SU-DHL-6 (cell line): Measurements from ENCODE around the gene PRTN3.

Experiments
- H2AFZ ChIP-seq: fragments of 200-600 bp; sonication (generic); 2 replicates; pipeline ENCODE4 v1.6.1; 2014; ENCODE audit warnings: low read depth, mild to moderate bottlenecking, moderate library complexity, mixed read lengths, antibody characterized with exemption, low read length; ENCODE audit not compliant: severe bottlenecking
- H3F3A ChIP-seq: fragments of 200-600 bp; shearing (Covaris generic); 2 replicates; pipeline ENCODE4 v1.6.0; 2016; ENCODE audit warnings: antibody characterized with exemption, mild to moderate bottlenecking; ENCODE audit not compliant: insufficient read depth
- H3K27ac ChIP-seq: fragments of 200-600 bp; sonication (generic); 2 replicates; pipeline ENCODE4 v1.5.1; 2016; ENCODE audit warnings: low read depth, mild to moderate bottlenecking, low read length, moderate library complexity, mixed read lengths
- H3K27me3 ChIP-seq: fragments of 200-600 bp; sonication (generic), shearing (Covaris generic); 2 replicates; pipeline ENCODE4 v1.6.0; 2014; ENCODE audit warnings: mild to moderate bottlenecking, low read length
- H3K36me3 ChIP-seq: fragments of 200-600 bp; sonication (generic); 2 replicates; pipeline ENCODE4 v1.6.1; 2014; ENCODE audit warnings: mild to moderate bottlenecking, low read length, mixed read lengths
- H3K4me2 ChIP-seq: fragments of 300-600, 200-600 bp; shearing (Covaris generic), sonication (generic); 2 replicates; pipeline ENCODE4 v1.6.0; 2014; ENCODE audit warnings: low read length, low read depth, mild to moderate bottlenecking; ENCODE audit not compliant: poor library complexity, severe bottlenecking
- H3K4me3 ChIP-seq: fragments of 200-600 bp; sonication (generic); 2 replicates; pipeline ENCODE4 v1.5.1; 2014; ENCODE audit warnings: antibody characterized with exemption, low read length, mild to moderate bottlenecking, mixed read lengths; ENCODE audit not compliant: insufficient read depth, poor library complexity, severe bottlenecking
- H3K79me2 ChIP-seq: fragments of 200-600 bp; sonication (generic); 2 replicates; pipeline ENCODE4 v1.6.1; 2014; ENCODE audit warnings: mild to moderate bottlenecking, low read length, moderate library complexity; ENCODE audit not compliant: insufficient read depth
- H3K9ac ChIP-seq: fragments of 200-600 bp; sonication (generic); 2 replicates; pipeline ENCODE4 v1.7.0; 2014; ENCODE audit warnings: mild to moderate bottlenecking, low read length
- H3K9me2 ChIP-seq: fragments of 200-600 bp; sonication (generic); replicated peaks from 2 replicates; pipeline ENCODE4 v1.6.1; 2014; ENCODE audit warnings: low read length; ENCODE audit not compliant: insufficient read depth
- H3K9me3 ChIP-seq: fragments of 200-600 bp; sonication (generic); 2 replicates; pipeline ENCODE4 v1.6.1; 2014; ENCODE audit warnings: low read length, mixed read lengths; ENCODE audit not compliant: insufficient read depth
- H4K20me1 ChIP-seq: fragments of 200-600 bp; sonication (generic); 2 replicates; pipeline ENCODE4 v1.6.1; 2014; ENCODE audit warnings: low read depth, mild to moderate bottlenecking, antibody characterized with exemption, low read length, moderate library complexity, mixed read lengths
- EZH2phosphoT487 ChIP-seq: fragments of 200-600 bp; sonication (generic), shearing (Covaris generic); conservative IDR thresholded peaks from 2 replicates; pipeline ENCODE4 v1.6.1; 2018; ENCODE audit warnings: mild to moderate bottlenecking, antibody characterized with exemption, low read length, moderate library complexity, mixed read lengths
- TF ChIP-seq, protein P1 (sequence below): fragments of 200-600 bp; sonication (generic); IDR thresholded peaks from one replicate; pipeline ENCODE4 v1.5.1; 2017; ENCODE audit warnings: antibody characterized with exemption, mild to moderate bottlenecking, low read length, moderate library complexity; ENCODE audit not compliant: insufficient read depth, poor library complexity, severe bottlenecking

PRTN3 gene

DNA sequence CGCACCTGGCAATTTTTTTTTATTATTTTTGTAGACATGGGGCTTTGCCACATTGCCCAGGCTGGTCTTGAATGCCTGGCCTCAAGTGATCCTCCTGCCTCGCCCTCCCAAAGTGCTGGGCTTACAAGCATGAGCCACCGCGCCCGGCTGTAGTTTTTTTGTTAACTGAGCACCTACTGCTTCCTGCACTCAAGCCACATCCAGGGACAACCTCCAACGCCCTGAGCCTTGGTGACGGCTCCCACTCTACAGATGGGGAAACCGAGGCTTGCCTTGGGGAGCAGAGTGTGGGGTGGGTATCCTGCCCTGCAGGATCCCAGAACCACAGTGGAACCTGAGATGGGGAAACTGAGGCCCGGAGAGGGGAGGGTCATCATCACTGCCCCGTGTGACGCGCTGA, 14.3 kb downstream of the PRTN3 start:
- no peaks in the 10 kb centered on the region for H3K9me3 ChIP-seq
- no peak overlapping the region for H3K27ac ChIP-seq
- H4K20me1 ChIP-seq, result no peaks in the 10 kb centered on the region
- H2AFZ ChIP-seq, result no peak overlapping the region
- no peaks in the 10 kb centered on the region for H3K36me3 ChIP-seq
- H3K4me2 ChIP-seq, result no peak overlapping the region
- no peak overlapping the region for H3K9ac ChIP-seq
- no peaks in the 10 kb centered on the region for H3K27me3 ChIP-seq
- H3F3A ChIP-seq, result no peaks in the 10 kb centered on the region
- no peaks in the 10 kb centered on the region for H3K79me2 ChIP-seq
- no peak overlapping the region for H3K4me3 ChIP-seq
- no peaks in the 10 kb centered on the region for H3K9me2 ChIP-seq
- TF ChIP-seq, protein P1, sequence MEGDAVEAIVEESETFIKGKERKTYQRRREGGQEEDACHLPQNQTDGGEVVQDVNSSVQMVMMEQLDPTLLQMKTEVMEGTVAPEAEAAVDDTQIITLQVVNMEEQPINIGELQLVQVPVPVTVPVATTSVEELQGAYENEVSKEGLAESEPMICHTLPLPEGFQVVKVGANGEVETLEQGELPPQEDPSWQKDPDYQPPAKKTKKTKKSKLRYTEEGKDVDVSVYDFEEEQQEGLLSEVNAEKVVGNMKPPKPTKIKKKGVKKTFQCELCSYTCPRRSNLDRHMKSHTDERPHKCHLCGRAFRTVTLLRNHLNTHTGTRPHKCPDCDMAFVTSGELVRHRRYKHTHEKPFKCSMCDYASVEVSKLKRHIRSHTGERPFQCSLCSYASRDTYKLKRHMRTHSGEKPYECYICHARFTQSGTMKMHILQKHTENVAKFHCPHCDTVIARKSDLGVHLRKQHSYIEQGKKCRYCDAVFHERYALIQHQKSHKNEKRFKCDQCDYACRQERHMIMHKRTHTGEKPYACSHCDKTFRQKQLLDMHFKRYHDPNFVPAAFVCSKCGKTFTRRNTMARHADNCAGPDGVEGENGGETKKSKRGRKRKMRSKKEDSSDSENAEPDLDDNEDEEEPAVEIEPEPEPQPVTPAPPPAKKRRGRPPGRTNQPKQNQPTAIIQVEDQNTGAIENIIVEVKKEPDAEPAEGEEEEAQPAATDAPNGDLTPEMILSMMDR, result no peak
- no peak for TF ChIP-seq EZH2phosphoT487

DNA sequence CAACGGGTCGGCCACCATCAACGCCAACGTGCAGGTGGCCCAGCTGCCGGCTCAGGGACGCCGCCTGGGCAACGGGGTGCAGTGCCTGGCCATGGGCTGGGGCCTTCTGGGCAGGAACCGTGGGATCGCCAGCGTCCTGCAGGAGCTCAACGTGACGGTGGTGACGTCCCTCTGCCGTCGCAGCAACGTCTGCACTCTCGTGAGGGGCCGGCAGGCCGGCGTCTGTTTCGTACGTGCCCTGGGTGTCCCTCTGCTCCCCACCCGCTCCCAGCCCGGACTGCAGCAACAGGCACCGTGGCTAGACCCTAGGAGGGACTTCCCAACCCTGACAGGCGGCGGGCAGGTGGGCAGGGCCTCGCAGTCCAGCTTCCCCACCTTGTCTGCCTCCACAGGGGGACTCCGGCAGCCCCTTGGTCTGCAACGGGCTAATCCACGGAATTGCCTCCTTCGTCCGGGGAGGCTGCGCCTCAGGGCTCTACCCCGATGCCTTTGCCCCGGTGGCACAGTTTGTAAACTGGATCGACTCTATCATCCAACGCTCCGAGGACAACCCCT, 14.8 kb downstream of the PRTN3 start:
- Histone ChIP-seq H3K4me2 (no peak overlapping the region), H3K9me2 (no peaks in the 10 kb centered on the region), H3K9ac (no peak overlapping the region), H3K9me3 (no peaks in the 10 kb centered on the region), H3K36me3 (no peaks in the 10 kb centered on the region), H3K27ac (no peak overlapping the region), H3K79me2 (no peaks in the 10 kb centered on the region), H3K4me3 (no peak overlapping the region), H2AFZ (no peak overlapping the region), H4K20me1 (no peaks in the 10 kb centered on the region), H3K27me3 (no peaks in the 10 kb centered on the region), H3F3A (no peaks in the 10 kb centered on the region)
- TF ChIP-seq, protein P1, result no peak
- TF ChIP-seq EZH2phosphoT487, result no peak

DNA sequence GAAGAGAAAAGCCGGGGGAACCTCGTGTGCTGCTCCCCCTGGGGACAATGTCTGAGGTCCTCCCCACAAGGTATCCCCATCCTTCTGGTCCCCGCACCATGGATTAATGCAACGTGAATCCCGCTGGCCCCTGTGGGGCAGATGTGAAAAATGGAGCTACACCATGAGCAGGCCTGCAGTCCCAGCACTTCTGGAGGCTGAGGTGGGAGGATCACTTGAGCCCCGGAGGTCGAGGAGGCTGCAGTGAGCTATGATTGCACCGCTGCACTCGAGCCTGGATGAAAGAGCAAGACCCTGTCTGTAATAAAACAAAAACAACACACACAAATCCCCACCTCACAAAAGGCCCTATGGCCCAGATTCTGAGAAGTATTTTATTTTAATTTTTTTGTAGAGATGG, 17.5 kb downstream of the PRTN3 start:
- H3K27ac ChIP-seq, result no peak overlapping the region
- no peak overlapping the region for H3K4me2 ChIP-seq
- H3K27me3 ChIP-seq, result no peaks in the 10 kb centered on the region
- no peaks in the 10 kb centered on the region for H3F3A ChIP-seq
- H3K79me2 ChIP-seq, result no peaks in the 10 kb centered on the region
- TF ChIP-seq, protein P1, result no peak
- TF ChIP-seq EZH2phosphoT487, result no peak
- no peaks in the 10 kb centered on the region for H3K9me2 ChIP-seq
- no peak overlapping the region for H3K4me3 ChIP-seq
- no peaks in the 10 kb centered on the region for H4K20me1 ChIP-seq
- H3K9me3 ChIP-seq, result no peaks in the 10 kb centered on the region
- no peaks in the 10 kb centered on the region for H3K36me3 ChIP-seq
- H3K9ac ChIP-seq, result no peak overlapping the region
- H2AFZ ChIP-seq, result no peak overlapping the region
